GM12892 (cell line): Measurements from ENCODE around the gene DOCK2.

ENCODE experiments used
- POLR2A ChIP-seq: IDR thresholded peaks from 2 replicates; pipeline ENCODE4 v1.6.1; 2011; ENCODE audit warnings: low read depth, low read length, control low read depth
- TAF1 ChIP-seq: IDR thresholded peaks from 2 replicates; pipeline ENCODE4 v1.6.1; 2011; ENCODE audit warnings: low read depth, mild to moderate bottlenecking, control low read depth, low read length, borderline replicate concordance

GRCh38 chr5:169615561-169615960 is 21.5 kb upstream of the DOCK2 start:
- TF ChIP-seq POLR2A (no peak), TAF1 (no peak)
